Eye (tissue), 1 donor: ENCODE data around the gene NT5C.
A peak's percentile ranks its signal among the peaks of the same experiment; 100 is the strongest.
"Not testable (repeated sequence)": the region's sequence is repeated elsewhere in the genome, so short reads cannot be mapped to it uniquely, and the experiment has no call there.

Experiments
- DNase-seq: peaks from one replicate; pipeline ENCODE4 v3.0.0-alpha.2; 2015

Gene NT5C

GRCh38 chr17:75142236-75142971 is 10.9 kb upstream of the NT5C start:
- DNase-seq: no peak

- no peak for DNase-seq
Measured at GRCh38 chr17:75138519-75138918, 7.0 kb upstream of the NT5C start.

GRCh38 chr17:75137762-75138161 is 6.2 kb upstream of the NT5C start:
- not testable (repeated sequence) for DNase-seq

GRCh38 chr17:75135946-75136345 is 4.4 kb upstream of the NT5C start:
- DNase-seq: no peak

- no peak for DNase-seq
Measured at GRCh38 chr17:75135452-75135851, 3.9 kb upstream of the NT5C start.

GRCh38 chr17:75133607-75134347 is 2.2 kb upstream of the NT5C start:
- DNase-seq: not testable (repeated sequence)

GRCh38 chr17:75133001-75133400 is 1.5 kb upstream of the NT5C start:
- DNase-seq: no peak

- DNase-seq: not testable (repeated sequence)
Measured at GRCh38 chr17:75132018-75133000, 767 bp upstream of the NT5C start.

GRCh38 chr17:75130632-75131277 is 787 bp downstream of the NT5C start:
- DNase-seq: peak; percentile 88

- no peak for DNase-seq
Measured at GRCh38 chr17:75130059-75130631, 1.4 kb downstream of the NT5C start.

- no peak for DNase-seq
Measured at GRCh38 chr17:75129576-75129975, 2.0 kb downstream of the NT5C start.

- DNase-seq: no peak
Measured at GRCh38 chr17:75128694-75129505, 2.6 kb downstream of the NT5C start.

GRCh38 chr17:75127936-75128335 is 3.6 kb downstream of the NT5C start:
- DNase-seq: not testable (repeated sequence)

GRCh38 chr17:75126954-75127353 is 4.6 kb downstream of the NT5C start:
- DNase-seq: no peak

GRCh38 chr17:75125984-75126383 is 5.6 kb downstream of the NT5C start:
- DNase-seq: no peak

- no peak for DNase-seq
Measured at GRCh38 chr17:75124819-75125162, 6.8 kb downstream of the NT5C start.

GRCh38 chr17:75124041-75124818 is 7.3 kb downstream of the NT5C start:
- DNase-seq: no peak

GRCh38 chr17:75118307-75118706 is 13.2 kb downstream of the NT5C start:
- no peak for DNase-seq

GRCh38 chr17:75116737-75117136 is 14.8 kb downstream of the NT5C start:
- DNase-seq: no peak

- no peak for DNase-seq
Measured at GRCh38 chr17:75115555-75115954, 16.0 kb downstream of the NT5C start.
